K562 treated with DMSO at 1 percent for 48 hours (cell line): ENCODE data around the gene OR10C1. TPM values are rescaled to one million over a fixed set of nuclear protein-coding genes. Genes with fewer than 3 reads are reported as not detected.

Experiments used
- total RNA-seq: library from RNA; unstranded; fragments of 300-600 nt; gene quantifications from 2 replicates; pipeline ENCODE4 v1.2.3, GENCODE V29; 2022; ENCODE audit warnings: low replicate concordance; ENCODE audit errors: extremely low read depth

OR10C1 gene, protein sequence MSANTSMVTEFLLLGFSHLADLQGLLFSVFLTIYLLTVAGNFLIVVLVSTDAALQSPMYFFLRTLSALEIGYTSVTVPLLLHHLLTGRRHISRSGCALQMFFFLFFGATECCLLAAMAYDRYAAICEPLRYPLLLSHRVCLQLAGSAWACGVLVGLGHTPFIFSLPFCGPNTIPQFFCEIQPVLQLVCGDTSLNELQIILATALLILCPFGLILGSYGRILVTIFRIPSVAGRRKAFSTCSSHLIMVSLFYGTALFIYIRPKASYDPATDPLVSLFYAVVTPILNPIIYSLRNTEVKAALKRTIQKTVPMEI
- total RNA-seq: not detected in 2 replicates

DNA sequence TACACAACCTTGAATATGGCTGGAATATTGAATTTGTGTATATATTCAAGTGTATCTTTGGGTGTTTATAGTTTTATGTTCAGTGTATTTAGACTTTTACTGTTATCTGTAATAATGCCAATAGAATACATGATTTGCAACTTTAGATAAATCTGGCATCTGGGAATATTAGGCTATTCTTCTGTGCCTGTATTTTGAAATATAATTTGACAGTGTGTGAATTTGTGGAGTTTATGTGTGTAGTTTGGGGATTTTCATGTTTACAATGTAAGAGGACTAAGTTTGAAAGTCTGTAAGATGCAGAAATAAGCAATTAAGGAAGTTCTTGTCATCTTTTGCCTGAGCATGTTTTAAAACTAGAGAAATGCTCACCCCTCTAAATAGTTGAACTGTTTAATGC lies at the start of gene OR10C1:
OR10C1 (plus strand) TSS at position 301 of the 400 bp plus-strand sequence. CDS start 710 bp downstream, outside the sequence.

DNA sequence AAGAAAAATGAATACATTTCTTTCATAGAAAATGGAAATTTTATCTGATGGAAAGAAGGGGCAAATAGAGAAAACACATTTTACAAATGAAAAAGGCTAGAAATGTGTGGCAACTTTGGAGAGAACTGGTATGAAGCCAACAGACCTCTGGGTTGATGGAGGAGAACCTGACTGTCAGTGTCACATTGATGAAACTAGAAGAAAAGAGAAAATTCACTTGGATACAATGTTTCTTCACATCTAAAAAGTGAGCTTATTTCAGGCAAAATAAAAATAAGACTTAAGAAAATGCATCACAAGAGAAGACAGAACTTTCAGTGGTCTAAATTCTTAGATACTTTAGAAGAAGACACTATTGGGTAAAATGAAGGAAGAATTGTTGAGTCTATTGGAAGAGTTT lies 43.8 kb upstream of the OR10C1 start, which contains the start of gene OR12D2:
OR12D2 (plus strand) TSS at position 301 of the 400 bp plus-strand sequence. CDS start 1,069 bp downstream, outside the sequence.

DNA sequence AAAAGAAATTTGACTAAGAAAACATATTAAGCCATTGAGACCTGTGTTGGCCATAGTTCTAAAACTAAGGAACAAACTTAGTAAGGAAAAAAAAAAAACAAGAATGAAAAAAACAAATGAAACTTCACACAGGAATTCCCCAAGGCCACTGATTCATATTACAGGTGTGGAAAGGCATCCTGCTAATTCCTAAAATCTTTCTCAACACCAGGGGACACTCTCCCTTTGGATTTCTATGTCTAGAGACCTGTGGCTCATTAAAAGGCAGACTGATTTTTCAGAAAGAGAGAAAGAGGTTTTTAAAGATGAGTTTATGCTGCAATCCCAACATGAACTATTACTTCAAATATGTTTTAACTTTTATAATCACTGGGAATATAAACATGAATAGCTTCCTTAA lies 24.5 kb upstream of the OR10C1 start, which contains the start of gene OR12D1:
OR12D1 (plus strand) TSS at position 341 of the 400 bp plus-strand sequence.

DNA sequence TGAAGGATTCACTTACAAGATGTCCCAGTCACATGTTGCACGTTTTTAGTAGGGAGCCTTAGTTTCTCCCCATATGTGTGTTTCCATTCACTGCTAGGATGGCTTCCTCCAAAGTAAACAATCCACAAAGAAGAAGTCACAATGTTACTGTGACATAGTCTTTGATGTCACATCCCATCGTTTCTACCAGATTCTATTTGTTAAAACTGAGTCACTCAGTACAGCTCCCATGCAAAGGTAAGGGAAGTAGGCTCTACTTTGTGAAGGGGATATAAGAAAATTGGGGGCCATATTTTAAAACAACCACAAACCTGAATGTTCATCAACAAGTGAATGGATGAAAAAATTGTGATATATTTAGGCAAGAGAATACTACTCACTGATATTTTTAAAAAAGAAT lies 17.9 kb downstream of the OR10C1 start, which contains the start of the genes OR11A1 and OR2H1:
OR11A1 (minus strand) TSS at position 101 of the 400 bp plus-strand sequence. CDS start 29,430 bp downstream, outside the sequence.
OR2H1 (plus strand) TSS at position 185 of the 400 bp plus-strand sequence. CDS start 4,615 bp downstream, outside the sequence.

DNA sequence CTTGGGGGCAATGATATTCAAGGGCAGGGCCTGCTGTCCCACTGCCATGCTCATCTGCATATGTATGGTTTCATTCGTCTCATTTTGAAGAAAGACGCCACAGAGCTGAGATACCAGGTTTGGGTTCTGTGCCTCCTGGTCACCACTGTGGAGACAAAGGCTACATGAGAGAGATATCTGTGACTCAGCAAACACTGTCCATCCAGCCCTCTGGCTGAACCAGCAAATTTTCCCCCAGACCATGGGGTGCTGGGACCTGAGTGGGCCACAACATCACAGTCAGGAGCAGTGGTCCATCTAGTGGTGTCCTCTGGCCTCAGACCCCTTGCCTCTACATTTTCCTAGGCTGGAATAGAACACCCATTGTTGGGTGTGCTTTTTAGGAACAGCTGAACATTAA lies 48.6 kb downstream of the OR10C1 start, which contains the start of gene MAS1L:
MAS1L (minus strand) TSS at position 297 of the 400 bp plus-strand sequence; CDS start at position 243, 54 bp downstream.

Other genes starting within 250 kb of the OR10C1 start
- not detected in 2 replicates for gene OR14J1, start 137.6 kb upstream of the OR10C1 start, total RNA-seq
- not detected in 2 replicates for gene OR5V1, start 70.4 kb upstream of the OR10C1 start, total RNA-seq
- gene OR12D3, start 64.0 kb upstream of the OR10C1 start, total RNA-seq: not detected in 2 replicates
- gene OR12D2, start 43.7 kb upstream of the OR10C1 start, total RNA-seq: not detected in 2 replicates
- gene OR12D1, start 24.4 kb upstream of the OR10C1 start, total RNA-seq: not detected in 2 replicates
- gene OR11A1, start 17.8 kb downstream of the OR10C1 start, total RNA-seq: not detected in 2 replicates
- gene OR2H1, start 17.8 kb downstream of the OR10C1 start, total RNA-seq: not detected in 2 replicates
- not detected in 2 replicates for gene MAS1L, start 48.6 kb downstream of the OR10C1 start, total RNA-seq
- gene UBD, start 120.4 kb downstream of the OR10C1 start, total RNA-seq: not detected in 2 replicates
- gene OR2H2, start 145.8 kb downstream of the OR10C1 start, total RNA-seq: not detected in 2 replicates
- not detected in 2 replicates for gene GABBR1, start 193.9 kb downstream of the OR10C1 start, total RNA-seq
- not detected in 2 replicates for gene MOG, start 217.8 kb downstream of the OR10C1 start, total RNA-seq
- gene ZFP57, start 241.8 kb downstream of the OR10C1 start, total RNA-seq: not detected in 2 replicates